Cortex of kidney (tissue), 1 donor: ENCODE data around the gene NECAP2.
"Not testable (repeated sequence)": the region's sequence is repeated elsewhere in the genome, so short reads cannot be mapped to it uniquely, and the experiment has no call there.

ENCODE experiments used
- DNase-seq: peaks from one replicate; lab custom pipeline; 2025; lab: John Stamatoyannopoulos, UW

NECAP2 gene

DNA sequence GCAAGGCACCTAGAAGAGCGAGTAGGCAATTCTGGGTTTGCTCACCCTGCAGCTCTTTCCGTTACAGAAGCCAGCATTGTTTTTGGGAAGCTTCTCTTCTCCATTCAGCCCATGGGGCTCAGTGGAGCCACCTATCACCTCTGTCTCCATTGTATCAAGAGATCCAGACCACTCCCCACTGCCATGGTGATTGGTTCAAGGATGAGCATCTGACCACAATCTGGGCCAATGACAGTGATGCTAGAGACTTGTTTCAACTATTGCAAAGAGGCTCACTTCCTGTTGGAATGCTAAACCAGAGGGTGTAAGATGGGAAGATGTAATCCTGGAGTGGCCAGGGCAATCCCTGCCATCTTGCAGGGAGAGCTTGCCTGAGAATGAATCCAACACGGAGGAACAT, 9.9 kb upstream of the NECAP2 start:
- DNase-seq: no peak

DNA sequence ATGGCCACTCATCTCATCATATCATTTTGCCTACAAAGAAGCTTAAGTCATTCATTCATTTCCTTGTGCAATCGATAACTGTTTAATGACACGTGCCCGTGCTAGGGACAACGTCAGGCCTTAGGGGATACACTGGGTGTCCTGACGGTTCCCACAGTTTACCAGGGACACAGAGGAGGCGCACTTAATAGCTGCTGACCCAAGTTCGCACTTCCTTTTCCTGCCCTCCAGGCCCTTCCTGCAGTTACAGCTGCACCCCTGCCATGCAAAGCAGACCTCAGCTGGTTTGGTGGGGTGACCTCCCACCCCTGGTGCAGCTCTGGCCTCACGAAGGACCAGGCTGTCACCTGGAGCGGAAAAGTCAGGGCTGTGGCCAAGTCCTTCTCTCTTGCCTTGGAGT, 7.5 kb upstream of the NECAP2 start:
- no peak for DNase-seq

DNA sequence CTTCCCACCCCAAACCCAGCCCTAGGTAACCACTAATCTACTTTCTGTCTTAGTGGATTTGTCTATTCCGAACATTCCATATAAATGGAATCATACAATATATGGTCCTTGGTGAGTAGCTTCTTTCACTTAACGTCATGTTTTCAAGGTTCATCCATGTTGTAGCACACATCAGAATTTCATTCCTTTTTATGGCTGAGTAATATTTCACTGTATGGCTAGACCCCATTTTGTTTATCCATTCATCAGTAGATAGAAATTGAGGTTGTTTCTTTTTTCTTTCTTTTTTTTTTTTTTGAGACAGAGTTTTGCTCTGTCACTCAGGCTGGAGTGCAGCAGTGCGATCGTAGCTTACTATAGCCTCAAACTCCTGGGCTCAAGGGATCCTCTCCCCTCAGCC, 6.5 kb upstream of the NECAP2 start:
- no peak for DNase-seq

DNA sequence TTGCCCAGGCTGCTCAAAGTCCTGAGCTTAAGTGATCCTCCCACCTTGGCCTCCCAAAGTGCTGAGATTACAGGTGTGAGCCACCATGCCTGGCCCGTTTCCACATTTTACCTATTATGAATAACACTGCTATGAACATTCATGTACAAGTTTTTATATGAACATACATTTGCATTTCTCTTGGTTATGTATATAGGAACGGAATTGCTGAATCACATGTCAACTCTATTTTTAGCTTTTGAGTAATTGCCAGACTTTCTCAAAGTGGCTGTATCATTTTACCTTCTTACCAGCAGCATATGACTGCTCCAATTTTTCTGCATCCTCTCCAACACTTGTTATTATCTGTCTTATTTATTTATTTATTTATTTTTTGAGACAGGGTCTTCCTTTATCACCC, 6.0 kb upstream of the NECAP2 start:
- DNase-seq: no peak

DNA sequence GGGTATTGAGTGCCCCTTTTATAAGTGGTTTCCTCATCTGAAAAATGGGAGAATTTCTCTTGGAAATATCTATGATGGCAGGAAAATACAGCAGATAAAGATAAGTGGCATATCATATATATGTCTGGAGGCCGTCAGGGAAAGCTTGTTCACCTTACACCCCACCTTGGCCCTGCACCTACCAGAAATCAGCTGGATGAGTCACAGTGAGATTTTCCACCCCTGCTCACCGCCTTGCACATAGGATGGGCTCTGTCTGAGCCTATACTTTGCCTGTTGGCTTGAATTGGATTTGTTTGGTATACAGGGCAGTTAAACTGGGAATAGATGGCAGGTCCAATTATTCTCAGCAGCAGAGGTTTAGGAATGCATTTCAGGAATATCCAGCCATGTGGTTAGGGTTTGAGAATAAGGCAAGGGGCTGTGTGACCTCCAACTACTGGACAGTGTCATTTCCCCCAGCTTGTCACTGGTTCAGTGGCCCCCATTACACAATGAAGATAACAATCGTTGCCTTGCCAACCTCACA, 3.5 kb upstream of the NECAP2 start, which contains the start of gene SPATA21:
Gene SPATA21, minus strand, starts transcription at position 479 of the 529 bp plus-strand sequence. CDS start 6,053 bp downstream, outside the sequence.
- DNase-seq: no peak

DNA sequence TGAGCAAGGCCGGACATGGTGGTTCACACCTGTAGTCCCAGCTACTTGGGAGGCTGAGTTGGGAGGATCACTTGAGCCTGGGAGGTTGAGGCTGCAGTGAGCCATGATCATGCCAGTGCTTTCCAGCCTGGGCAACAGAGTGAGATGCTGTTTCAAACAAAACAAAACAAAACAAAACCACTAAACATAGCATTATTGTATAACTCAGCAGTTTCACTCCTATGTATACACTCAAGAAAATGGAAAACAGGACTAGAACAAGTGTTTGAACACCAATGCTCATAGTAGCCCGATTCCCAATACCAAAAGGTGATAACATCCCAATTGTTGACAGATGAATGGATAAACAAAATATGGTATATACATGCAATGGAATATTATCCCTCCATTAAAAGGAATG, 2.0 kb upstream of the NECAP2 start:
- DNase-seq: no peak

DNA sequence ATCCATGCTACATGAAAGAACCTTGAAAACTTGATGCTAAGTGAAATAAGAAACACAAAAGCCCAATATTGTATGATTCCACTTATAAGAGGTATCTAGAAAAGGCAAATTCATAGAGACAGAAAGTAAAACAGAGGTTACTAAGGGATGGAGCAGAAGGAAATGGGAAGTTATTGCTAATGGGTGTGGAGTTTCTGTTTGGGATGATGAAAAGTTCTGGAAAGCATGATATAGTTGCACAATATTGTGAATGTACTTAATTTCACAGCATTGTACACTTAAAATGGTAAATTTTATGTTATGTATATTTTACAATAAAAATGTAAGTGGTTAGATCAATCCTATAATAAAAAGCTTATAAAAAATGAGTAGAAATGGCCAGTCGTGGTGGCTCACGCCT, 1.6 kb upstream of the NECAP2 start:
- DNase-seq: no peak

DNA sequence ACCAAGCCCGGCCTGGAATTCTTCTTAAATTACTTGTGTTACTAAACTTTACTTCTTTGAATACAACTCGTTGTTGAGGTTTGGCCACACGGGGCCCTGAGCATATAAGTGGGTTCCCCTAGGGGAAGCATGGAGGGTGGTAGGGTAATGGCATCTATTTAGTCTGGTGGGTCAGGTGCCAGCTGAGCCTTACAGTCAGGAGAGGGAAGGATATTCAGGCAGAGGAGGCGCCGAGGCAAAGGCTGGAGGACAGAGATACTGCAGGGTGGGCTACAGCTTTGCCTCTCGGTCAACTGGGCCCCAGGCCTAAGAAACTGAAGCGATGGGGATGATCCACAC, 424 bp upstream of the NECAP2 start:
- no peak for DNase-seq

DNA sequence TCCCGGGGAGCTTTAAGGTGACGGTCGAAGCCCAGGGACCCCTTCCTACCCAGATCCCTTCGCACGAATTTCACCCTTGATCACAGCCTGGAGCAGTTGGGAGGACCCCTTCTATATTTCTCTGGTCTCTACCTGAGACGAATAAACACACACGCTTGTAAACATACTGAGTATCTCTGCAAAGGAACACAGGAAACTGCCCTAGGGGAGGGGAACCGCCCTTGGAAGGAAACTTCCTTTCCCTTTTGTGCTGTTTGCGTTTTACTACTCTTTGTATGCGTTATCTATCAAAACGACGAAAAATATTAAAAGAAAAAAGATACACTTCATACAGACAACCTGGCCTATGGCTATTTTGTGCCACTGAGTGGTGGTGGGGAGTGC, 750 bp downstream of the NECAP2 start:
- no peak for DNase-seq

DNA sequence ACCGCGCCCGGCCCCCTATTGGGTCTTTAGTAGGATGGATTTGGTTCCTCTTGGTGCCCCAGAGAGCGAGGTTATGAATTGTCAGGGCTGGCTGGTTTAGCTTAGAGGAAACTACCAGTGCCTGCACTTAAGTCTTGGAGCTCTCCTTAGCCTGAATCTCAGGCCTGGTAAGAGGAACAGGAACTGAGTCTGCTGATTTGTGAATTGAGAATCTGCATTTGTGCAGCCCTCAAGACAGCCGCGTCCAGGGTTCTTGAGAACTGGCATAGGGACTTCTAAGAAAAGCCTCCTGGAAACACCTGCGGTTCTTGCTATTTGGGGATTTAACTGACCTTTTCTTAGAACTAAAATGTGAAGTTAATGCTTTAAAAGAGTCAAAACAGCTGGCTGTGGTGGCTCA, 1.7 kb downstream of the NECAP2 start:
- no peak for DNase-seq

DNA sequence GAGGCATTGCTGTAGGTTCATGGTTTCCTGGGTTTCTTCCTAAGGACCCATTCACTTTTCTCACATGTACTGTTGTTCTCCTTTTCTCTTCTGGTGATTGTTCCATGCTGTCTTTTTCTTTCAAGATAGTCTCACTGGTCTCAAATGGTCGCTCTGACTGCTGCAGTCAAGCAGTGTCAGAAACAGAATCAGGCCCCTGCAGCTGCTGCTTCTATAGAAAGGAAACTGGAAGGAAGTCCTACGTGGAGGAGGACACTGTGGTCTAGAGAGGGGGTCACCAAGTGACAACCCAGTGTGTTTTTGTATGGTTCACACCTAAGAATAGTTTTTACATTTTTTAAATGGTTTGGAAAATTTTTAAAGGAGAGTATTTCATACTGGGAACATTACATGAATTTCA, 2.4 kb downstream of the NECAP2 start:
- no peak for DNase-seq

DNA sequence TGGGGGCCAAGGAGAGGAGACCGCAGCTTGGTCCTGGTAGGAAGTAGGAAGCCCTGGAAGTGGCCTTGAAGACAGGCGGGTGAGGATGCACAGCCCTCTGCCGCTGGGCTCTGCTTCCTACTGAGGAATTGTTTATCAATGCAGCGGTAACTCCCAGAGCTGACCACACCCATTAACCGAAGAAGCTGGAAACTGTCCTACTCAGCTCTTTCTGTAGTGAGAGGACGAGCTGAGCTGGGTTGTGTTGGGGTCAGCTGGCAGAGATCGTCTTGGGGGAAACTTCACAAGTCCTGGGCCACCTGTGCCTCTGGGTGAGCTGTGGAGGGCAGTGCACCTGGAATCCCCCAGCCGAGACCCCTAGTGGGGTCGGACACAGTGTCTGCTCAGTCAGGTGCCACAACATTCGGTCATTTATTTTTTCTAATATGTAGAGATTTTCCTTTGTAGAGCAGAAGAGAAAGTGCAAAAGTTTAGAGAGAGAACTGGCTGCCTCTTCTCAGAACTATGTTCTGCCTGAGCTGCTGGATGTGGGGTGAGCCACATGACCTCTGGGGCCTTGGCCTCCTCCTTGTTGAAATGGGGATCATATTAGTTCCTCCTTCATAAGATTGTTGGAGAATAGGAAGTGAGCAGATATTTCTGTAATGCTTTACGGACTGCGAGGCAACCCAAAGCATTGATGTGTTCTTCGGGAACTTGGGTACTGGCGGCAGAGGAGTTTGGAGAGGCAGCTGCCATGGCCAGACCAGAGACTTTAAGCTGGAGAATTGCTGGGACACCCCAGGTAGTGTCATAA, 3.6 kb downstream of the NECAP2 start:
- DNase-seq: no peak

DNA sequence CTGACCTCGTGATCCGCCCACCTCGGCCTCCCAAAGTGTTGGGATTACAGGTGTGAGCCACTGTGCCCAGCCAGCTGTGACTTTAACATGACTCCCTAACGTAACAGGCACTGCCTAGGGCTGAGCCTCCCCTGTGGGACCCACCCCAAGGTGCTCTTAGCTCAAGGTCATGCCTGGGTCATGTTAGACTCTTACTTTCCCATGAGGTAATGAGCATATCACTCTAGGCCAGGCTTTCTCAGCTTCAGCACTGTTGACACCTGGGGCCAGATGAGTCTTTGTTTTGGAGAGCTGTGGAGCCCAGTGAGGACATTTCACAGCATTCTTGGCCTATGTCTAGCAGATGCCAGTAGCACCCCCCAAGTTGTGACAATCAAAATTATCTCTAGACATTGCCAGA, 4.5 kb downstream of the NECAP2 start:
- no peak for DNase-seq

DNA sequence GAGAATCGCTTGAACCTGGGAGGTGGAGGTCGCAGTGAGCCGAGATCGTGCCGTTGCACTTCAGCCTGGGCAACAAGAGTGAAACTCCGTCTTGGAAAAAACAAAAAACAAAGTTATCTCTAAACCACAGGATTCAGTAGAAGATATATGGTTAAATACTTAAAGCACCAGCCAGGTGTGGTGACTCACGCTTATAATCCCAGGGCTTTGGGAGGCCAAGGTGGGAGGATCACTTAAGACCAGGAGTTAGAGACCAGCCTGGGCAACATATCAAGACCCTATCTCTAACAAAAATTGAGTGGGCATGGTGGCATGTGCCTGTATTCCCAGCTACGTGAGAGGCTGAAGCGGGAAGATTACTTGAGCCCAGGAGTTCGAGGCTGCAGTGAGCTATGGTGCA, 5.6 kb downstream of the NECAP2 start:
- DNase-seq: no peak

DNA sequence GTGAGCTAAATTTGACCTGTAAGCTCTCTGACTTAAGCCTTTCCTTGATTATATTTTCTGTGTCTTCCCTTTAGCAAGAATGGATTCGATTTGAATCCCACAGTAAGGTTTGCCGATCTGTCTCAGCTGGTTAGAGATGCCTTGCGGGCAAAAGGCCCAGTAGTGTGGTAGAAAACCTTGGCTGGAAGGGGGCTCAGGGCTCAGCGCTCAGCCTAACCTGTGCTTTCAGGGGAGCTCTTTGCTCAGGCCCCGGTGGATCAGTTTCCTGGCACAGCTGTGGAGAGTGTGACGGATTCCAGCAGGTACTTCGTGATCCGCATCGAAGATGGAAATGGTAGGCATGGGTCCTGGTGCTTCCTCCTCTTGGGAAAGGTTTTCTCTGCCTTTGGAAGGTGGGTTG, 7.1 kb downstream of the NECAP2 start:
- no peak for DNase-seq

DNA sequence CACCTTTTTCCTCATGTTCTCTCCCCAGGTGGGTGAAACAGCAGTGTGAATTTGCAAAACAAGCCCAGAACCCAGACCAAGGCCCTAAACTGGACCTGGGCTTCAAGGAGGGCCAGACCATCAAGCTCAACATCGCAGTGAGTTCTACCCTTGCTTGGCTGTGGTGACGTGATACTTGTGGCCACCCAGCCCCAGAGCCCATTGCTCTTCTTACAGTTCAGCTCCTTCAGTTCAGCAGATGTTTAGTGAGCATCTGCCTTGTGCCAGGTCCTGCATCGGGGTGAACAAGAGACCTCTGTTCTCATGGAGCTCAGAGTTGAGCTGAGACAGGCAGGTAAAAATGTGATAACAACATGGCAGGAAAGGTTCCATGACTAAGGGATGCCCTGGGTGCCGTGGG, 8.5 kb downstream of the NECAP2 start:
- DNase-seq: no peak

DNA sequence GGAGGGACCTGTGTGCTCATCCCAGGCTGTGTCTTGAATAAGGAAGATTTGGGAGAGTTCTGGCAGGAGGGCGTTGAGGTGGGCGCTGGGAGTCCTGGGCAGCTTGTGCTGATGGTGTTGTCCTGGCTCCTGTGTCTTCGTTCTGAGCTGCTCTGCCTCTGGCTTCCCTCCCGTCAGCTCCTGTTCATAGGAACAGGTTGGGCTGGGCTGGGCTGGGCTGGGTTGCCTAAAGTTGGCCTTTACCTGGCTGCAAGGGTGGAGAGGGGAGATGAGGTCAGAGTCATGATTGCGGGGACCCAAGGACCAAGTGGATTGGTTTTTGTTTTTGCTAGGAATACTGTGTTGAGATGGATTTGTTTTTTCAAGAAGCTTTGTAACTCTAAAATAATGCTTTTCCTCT, 9.1 kb downstream of the NECAP2 start:
- DNase-seq: no peak

DNA sequence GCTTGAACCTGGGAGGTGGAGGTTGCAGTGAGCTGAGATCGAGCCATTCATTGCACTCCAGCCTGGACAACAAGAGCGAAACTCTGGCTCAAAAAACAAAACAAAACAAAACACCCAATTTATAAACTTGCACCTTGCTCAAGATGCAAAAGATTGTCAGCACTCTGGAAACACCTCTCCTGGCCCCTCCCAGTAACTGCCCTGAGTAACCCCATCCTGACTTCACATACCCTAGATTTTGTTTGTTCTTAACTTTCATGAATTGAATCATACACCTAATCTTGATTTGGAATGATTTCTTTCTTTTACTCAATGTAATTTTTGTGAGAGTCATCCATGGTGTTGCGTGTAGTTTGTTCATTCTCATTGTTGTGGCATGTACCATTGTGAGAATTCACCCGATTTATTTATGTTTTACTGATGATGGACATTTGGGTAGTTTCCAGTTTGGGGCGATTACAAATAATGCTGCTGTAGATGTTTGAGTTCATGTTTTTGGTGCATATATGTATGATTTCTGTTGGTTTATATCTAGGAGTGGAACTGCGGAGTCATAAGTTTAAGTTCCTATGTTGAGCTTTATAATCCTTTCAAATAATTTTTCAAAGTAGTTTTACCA, 10.4 kb downstream of the NECAP2 start:
- DNase-seq: no peak

DNA sequence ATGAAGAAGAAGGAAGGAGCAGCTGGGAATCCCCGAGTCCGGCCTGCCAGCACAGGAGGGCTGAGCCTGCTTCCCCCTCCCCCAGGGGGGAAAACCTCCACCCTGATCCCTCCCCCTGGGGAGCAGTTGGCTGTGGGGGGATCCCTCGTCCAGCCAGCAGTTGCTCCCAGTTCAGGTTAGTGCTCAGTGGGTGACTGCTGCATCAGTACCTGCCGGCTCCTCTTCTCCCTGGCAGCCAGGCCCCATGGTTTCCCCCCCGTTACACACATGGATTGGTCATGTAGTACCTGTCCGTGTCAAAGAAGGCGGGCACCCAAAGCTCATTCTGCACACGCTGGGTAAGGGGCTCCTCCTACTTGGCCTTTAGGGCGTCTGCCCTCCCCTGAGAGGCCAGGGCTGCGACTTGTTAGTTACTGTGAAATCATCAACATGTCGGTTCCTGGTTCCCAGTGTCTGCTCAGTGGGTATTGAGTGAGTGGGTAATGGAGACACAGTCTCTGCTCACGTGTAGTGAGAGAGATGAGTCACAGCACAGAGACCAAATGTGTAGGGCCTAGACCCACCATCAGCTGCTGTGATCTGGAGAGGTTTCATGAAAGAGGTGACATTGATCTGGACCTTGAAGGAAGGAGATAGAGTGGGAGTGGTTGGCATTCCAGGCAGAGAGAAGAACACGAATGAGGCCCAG, 11.5 kb downstream of the NECAP2 start:
- DNase-seq: no peak

DNA sequence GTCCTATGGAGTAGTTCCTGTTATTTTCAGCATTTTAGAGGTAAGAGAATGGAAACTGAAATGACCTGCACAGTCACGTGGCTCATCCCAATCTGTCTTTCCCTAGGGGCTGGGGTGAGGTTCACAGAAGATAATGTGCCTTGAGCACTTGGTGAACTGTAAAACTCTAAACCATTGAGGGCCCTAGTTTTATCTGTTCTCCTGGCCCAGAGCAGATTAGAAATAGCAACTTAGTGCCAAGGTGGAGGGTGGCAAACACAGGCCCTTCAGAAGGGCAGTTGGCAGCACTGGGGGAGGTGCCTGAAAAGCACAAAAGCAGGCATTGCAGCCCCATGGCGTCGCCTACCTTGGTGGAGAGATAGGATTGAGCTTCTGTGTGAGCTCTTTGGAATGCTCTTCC, 14.4 kb downstream of the NECAP2 start:
- DNase-seq: not testable (repeated sequence)

DNA sequence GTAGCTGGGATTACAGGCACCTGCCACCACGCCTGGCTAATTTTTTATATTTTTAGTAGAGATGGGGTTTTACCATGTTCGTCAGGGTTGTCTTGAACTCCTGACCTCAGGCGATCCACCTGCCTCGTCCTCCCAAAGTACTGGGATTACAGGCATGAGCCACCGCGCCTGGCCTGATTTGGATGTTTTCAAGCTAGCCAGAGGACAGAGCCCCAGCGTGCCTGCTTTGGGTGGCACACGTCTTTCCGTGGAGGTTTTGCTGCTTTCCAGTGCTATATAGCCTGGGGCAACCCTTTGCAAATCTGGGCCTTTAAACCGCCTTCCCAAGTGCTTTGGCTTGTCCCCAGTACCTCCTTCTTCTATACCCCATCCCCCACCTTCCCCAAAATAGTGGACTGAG, 15.6 kb downstream of the NECAP2 start:
- not testable (repeated sequence) for DNase-seq

DNA sequence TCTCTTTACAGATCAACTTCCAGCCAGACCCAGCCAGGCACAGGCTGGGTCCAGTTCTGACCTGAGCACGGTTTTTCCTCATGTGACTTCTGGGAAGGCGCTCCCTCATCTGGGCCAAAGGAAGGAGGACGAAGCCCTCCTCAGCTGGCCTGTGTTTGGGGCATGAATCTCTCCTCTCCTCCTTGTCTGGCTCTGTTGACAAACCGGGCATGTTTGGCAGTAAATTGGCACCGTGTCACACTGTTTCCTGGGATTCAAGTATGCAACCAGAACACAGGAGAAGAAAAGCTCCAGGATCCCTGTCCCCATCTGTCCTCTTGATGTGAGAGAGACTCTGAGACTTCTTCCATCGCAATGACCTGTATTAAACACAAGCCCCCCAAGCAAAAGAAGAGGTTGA, 18.3 kb downstream of the NECAP2 start:
- no peak for DNase-seq

DNA sequence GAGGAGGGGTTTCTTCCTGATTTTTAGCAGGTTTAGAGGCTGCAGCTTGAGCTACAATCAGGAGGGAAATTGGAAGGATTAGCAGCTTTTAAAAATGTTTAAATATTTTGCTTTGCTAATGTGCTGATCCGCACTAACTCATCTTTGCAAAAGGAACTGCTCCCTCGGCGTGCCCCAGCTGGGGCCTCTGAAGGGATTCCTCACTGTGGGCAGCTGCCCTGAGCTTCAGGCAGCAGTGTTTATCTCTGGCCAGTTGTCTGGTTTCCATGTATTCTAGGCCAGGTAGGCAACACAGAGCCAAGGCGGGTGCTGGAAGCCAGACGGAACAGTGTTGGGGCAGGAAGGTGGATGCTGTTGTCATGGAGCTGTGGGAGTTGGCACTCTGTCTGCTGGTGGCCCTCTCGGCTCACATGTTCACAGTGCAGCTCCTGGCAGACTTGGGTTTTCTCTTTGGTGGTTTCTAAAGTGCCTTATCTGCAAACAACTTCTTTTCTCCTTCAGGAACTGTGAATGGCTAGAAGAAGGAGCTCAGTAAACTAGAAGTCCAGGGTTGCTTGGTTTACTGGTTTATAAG, 18.9 kb downstream of the NECAP2 start:
- DNase-seq: no peak
